ENCODE results near the gene STK32B.

The STK32B gene

DNA sequence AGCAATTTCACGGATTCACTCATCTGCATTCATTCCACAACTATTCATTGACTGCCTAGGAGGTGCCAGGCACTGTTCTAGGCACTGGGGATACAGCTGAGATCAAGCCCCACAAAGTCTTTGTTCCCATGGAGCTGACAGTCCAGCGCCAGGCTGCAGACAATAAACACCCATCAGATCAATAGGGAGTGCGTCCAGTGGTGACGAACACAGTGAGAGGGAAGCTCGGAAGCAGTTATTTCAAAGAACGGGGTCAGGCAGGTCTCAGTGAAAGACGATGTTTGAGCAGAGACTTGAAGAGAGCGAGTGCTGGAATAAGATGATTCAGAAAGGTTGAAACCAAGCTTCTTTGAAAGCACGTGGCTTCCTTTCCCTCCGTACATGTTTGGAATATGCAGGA lies 489.9 kb downstream of the STK32B start (continued):
- TF ChIP-seq, protein P1, sequence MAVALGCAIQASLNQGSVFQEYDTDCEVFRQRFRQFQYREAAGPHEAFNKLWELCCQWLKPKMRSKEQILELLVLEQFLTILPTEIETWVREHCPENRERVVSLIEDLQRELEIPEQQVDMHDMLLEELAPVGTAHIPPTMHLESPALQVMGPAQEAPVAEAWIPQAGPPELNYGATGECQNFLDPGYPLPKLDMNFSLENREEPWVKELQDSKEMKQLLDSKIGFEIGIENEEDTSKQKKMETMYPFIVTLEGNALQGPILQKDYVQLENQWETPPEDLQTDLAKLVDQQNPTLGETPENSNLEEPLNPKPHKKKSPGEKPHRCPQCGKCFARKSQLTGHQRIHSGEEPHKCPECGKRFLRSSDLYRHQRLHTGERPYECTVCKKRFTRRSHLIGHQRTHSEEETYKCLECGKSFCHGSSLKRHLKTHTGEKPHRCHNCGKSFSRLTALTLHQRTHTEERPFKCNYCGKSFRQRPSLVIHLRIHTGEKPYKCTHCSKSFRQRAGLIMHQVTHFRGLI (tag by site-specific recombination; IDR thresholded peaks at IDR 0.05): no peak
- TF ChIP-seq, protein P2, sequence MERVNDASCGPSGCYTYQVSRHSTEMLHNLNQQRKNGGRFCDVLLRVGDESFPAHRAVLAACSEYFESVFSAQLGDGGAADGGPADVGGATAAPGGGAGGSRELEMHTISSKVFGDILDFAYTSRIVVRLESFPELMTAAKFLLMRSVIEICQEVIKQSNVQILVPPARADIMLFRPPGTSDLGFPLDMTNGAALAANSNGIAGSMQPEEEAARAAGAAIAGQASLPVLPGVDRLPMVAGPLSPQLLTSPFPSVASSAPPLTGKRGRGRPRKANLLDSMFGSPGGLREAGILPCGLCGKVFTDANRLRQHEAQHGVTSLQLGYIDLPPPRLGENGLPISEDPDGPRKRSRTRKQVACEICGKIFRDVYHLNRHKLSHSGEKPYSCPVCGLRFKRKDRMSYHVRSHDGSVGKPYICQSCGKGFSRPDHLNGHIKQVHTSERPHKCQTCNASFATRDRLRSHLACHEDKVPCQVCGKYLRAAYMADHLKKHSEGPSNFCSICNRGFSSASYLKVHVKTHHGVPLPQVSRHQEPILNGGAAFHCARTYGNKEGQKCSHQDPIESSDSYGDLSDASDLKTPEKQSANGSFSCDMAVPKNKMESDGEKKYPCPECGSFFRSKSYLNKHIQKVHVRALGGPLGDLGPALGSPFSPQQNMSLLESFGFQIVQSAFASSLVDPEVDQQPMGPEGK (tag by site-specific recombination; IDR thresholded peaks at IDR 0.05): no peak
- TF ChIP-seq ZNF501 (tag by site-specific recombination; IDR thresholded peaks at IDR 0.05): no peak
- TF ChIP-seq, protein P3, sequence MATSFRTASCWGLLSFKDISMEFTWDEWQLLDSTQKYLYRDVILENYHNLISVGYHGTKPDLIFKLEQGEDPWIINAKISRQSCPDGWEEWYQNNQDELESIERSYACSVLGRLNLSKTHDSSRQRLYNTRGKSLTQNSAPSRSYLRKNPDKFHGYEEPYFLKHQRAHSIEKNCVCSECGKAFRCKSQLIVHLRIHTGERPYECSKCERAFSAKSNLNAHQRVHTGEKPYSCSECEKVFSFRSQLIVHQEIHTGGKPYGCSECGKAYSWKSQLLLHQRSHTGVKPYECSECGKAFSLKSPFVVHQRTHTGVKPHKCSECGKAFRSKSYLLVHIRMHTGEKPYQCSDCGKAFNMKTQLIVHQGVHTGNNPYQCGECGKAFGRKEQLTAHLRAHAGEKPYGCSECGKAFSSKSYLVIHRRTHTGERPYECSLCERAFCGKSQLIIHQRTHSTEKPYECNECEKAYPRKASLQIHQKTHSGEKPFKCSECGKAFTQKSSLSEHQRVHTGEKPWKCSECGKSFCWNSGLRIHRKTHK (tag by site-specific recombination; IDR thresholded peaks at IDR 0.05): no peak
- no peak for TF ChIP-seq ZNF510 (tag by site-specific recombination; IDR thresholded peaks at IDR 0.05; ENCODE audit: insufficient replicate concordance)
- no peak for TF ChIP-seq ZNF16 (tag by site-specific recombination; IDR thresholded peaks at IDR 0.05; ENCODE audit: low read depth)
- TF ChIP-seq, protein P4, sequence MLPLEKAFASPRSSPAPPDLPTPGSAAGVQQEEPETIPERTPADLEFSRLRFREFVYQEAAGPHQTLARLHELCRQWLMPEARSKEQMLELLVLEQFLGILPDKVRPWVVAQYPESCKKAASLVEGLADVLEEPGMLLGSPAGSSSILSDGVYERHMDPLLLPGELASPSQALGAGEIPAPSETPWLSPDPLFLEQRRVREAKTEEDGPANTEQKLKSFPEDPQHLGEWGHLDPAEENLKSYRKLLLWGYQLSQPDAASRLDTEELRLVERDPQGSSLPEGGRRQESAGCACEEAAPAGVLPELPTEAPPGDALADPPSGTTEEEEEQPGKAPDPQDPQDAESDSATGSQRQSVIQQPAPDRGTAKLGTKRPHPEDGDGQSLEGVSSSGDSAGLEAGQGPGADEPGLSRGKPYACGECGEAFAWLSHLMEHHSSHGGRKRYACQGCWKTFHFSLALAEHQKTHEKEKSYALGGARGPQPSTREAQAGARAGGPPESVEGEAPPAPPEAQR (tag by site-specific recombination; IDR thresholded peaks at IDR 0.05): no peak
- no peak for TF ChIP-seq ZBTB8A (tag by site-specific recombination; IDR thresholded peaks at IDR 0.05)

DNA sequence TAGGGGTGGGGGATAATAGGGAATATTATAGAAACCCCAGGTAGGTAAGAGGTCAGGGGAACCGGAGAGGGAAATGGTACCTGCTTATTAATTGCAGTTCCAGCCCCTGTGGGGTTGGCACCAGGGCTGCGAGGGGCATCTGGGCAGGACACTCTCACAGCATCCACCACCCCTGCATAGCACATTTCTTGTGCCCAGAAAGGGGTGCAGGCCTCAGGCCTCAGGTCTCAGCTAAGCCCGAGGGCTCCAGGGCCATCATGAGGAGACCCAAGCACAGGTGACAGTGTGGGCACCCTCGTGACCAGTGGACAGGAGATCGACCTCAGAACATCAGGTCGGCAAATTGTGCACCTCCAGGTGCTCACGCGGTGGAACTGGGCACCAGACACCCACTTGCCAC lies 492.4 kb downstream of the STK32B start:
- Histone ChIP-seq H3K4me1 (ENCODE audit: control insufficient read depth, insufficient read depth, low read length) (no peaks in the 10 kb centered on the region), H3K9me3 (ENCODE audit: control insufficient read depth, insufficient read depth, low read depth, low read length) (no peaks in the 10 kb centered on the region), H3K27ac (ENCODE audit: extremely low read depth, low read depth, low read length) (no peak overlapping the region), H3K4me3 (ENCODE audit: low read depth, low read length) (no peak overlapping the region), H3K36me3 (ENCODE audit: control insufficient read depth in 2 of 2, insufficient read depth in 1 of 2, low read length in 2 of 2) (no peaks in the 10 kb centered on the region)
- TF ChIP-seq SCRT1 (tag by site-specific recombination; IDR thresholded peaks at IDR 0.05; ENCODE audit: borderline replicate concordance) (no peak), ZNF350 (tag by site-specific recombination; IDR thresholded peaks at IDR 0.05) (no peak), ZNF391 (tag by site-specific recombination; IDR thresholded peaks at IDR 0.05; ENCODE audit: borderline replicate concordance, low read depth) (no peak), ZNF571 (tag by site-specific recombination; IDR thresholded peaks at IDR 0.05) (no peak), ZSCAN16 (tag by site-specific recombination; IDR thresholded peaks at IDR 0.05) (no peak), HOXC10 (CRISPR knock-in tag; IDR thresholded peaks at IDR 0.05) (no peak), ZNF791 (tag by site-specific recombination; IDR thresholded peaks at IDR 0.05) (no peak), ZNF48 (tag by site-specific recombination; IDR thresholded peaks at IDR 0.05) (no peak), ZNF324 (tag by site-specific recombination; IDR thresholded peaks at IDR 0.05) (no peak), ZNF514 (tag by site-specific recombination; IDR thresholded peaks at IDR 0.05) (no peak)
- TF ChIP-seq, protein P5, sequence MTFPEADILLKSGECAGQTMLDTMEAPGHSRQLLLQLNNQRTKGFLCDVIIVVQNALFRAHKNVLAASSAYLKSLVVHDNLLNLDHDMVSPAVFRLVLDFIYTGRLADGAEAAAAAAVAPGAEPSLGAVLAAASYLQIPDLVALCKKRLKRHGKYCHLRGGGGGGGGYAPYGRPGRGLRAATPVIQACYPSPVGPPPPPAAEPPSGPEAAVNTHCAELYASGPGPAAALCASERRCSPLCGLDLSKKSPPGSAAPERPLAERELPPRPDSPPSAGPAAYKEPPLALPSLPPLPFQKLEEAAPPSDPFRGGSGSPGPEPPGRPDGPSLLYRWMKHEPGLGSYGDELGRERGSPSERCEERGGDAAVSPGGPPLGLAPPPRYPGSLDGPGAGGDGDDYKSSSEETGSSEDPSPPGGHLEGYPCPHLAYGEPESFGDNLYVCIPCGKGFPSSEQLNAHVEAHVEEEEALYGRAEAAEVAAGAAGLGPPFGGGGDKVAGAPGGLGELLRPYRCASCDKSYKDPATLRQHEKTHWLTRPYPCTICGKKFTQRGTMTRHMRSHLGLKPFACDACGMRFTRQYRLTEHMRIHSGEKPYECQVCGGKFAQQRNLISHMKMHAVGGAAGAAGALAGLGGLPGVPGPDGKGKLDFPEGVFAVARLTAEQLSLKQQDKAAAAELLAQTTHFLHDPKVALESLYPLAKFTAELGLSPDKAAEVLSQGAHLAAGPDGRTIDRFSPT (tag by site-specific recombination; IDR thresholded peaks at IDR 0.05): no peak
- TF ChIP-seq, protein P6, sequence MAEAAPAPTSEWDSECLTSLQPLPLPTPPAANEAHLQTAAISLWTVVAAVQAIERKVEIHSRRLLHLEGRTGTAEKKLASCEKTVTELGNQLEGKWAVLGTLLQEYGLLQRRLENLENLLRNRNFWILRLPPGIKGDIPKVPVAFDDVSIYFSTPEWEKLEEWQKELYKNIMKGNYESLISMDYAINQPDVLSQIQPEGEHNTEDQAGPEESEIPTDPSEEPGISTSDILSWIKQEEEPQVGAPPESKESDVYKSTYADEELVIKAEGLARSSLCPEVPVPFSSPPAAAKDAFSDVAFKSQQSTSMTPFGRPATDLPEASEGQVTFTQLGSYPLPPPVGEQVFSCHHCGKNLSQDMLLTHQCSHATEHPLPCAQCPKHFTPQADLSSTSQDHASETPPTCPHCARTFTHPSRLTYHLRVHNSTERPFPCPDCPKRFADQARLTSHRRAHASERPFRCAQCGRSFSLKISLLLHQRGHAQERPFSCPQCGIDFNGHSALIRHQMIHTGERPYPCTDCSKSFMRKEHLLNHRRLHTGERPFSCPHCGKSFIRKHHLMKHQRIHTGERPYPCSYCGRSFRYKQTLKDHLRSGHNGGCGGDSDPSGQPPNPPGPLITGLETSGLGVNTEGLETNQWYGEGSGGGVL (tag by site-specific recombination; IDR thresholded peaks at IDR 0.05): no peak
- ChIA-PET POLR2A (no interaction called here), CTCF (no interaction called here)

Measured in HEK293 (cell line).